Measurements from ENCODE around the gene MISP3.

Gene MISP3

GRCh38 chr19:14054721-14055120, 17.9 kb upstream of the MISP3 start:
- H3K36me3 ChIP-seq (replicated peaks; ENCODE audit: low read depth, low read length): peaks cover 15% of the 10 kb centered on the region
- no peak overlapping the region for H2AFZ ChIP-seq (ENCODE audit: low read depth, low read length)
- no peak overlapping the region for H3K4me3 ChIP-seq (ENCODE audit: low read length)
- H3K27ac ChIP-seq (ENCODE audit: low read length): no peak overlapping the region
- no peak overlapping the region for H3K9ac ChIP-seq (ENCODE audit: low read length)
- no peaks in the 10 kb centered on the region for H3K9me3 ChIP-seq (ENCODE audit: insufficient read depth, low read length)
- no peaks in the 10 kb centered on the region for H3K79me2 ChIP-seq (ENCODE audit: low read length)
- H4K20me1 ChIP-seq (ENCODE audit: insufficient read depth, low read length): no peaks in the 10 kb centered on the region
- TF ChIP-seq EZH2phosphoT487 (IDR thresholded peaks at IDR 0.05; ENCODE audit: low read depth) (no peak), CTCF (IDR thresholded peaks at IDR 0.05; ENCODE audit: low read depth, low read length) (no peak)
- H3K4me2 ChIP-seq (ENCODE audit: low read length): no peak overlapping the region
- H3K4me1 ChIP-seq (ENCODE audit: low read length): 0 out of 2 replicates have a peak, but pooled peaks cover 2% of the 10 kb centered on the region
- H3K27me3 ChIP-seq (ENCODE audit: low read depth, low read length): peaks cover 10% of the 10 kb centered on the region

DNA sequence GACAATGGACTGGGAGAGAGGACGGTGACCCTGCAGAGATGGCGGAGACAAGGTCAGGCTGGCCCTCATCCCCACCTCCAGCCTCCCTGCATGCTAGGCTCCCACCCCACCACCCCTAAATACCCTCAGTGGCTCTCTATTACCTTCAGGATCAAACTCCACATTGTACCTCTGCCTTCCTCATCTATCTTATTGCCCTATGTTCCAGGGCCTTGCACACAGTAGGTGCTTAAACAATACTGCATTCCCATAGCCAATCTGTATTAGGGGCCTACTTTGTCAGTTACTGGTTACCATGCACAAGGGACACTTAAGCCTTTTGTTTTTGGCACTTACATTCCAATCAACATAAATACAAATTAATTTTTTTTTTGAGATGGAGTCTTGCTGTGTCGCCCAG, 17.2 kb upstream of the MISP3 start:
- no peak overlapping the region for H2AFZ ChIP-seq (ENCODE audit: low read depth, low read length)
- 0 out of 2 replicates have a peak, but pooled peaks cover 2% of the 10 kb centered on the region for H3K4me1 ChIP-seq (ENCODE audit: low read length)
- H3K36me3 ChIP-seq (replicated peaks; ENCODE audit: low read depth, low read length): peaks cover 14% of the 10 kb centered on the region
- H3K4me2 ChIP-seq (ENCODE audit: low read length): no peak overlapping the region
- no peaks in the 10 kb centered on the region for H3K9me3 ChIP-seq (ENCODE audit: insufficient read depth, low read length)
- H4K20me1 ChIP-seq (ENCODE audit: insufficient read depth, low read length): no peaks in the 10 kb centered on the region
- H3K27ac ChIP-seq (ENCODE audit: low read length): no peak overlapping the region
- H3K79me2 ChIP-seq (ENCODE audit: low read length): no peaks in the 10 kb centered on the region
- peaks cover 15% of the 10 kb centered on the region for H3K27me3 ChIP-seq (ENCODE audit: low read depth, low read length)
- no peak for TF ChIP-seq CTCF (IDR thresholded peaks at IDR 0.05; ENCODE audit: low read depth, low read length)
- TF ChIP-seq EZH2phosphoT487 (IDR thresholded peaks at IDR 0.05; ENCODE audit: low read depth): no peak
- no peak overlapping the region for H3K4me3 ChIP-seq (ENCODE audit: low read length)
- H3K9ac ChIP-seq (ENCODE audit: low read length): no peak overlapping the region

DNA sequence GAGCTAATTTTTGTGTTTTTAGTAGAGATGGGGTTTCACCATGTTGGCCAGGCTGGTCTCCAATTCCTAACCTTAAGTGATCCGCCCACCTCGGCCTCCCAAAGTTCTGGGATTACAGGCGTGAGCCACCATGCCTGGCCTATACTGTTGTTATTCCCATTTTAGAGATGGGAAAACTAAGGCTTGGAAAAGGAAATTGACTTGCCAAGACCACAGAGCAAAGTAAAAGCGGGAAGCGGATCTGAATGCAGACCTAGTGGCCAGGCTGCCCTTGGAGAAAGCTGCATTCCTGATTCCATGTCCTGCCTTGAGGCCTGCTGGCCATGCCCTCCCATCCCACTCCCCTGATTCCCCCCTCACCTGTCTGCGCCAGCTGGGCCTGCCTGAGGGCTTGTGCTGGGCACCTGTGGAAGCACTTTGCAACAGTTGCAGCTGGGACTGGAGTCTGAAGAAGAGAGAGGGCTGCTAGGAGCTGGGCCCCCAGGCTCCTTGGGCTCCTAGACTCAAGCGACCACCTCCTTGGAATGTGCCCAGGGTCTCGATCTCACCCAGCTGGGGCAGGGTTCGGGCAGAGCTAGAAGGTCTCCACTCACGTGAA, 16.4 kb upstream of the MISP3 start:
- no peak for TF ChIP-seq EZH2phosphoT487 (IDR thresholded peaks at IDR 0.05; ENCODE audit: low read depth)
- H3K4me2 ChIP-seq (ENCODE audit: low read length): no peak overlapping the region
- H3K4me3 ChIP-seq (ENCODE audit: low read length): no peak overlapping the region
- H2AFZ ChIP-seq (ENCODE audit: low read depth, low read length): no peak overlapping the region
- H4K20me1 ChIP-seq (ENCODE audit: insufficient read depth, low read length): no peaks in the 10 kb centered on the region
- H3K36me3 ChIP-seq (replicated peaks; ENCODE audit: low read depth, low read length): peaks cover 11% of the 10 kb centered on the region
- no peak overlapping the region for H3K9ac ChIP-seq (ENCODE audit: low read length)
- H3K27ac ChIP-seq (ENCODE audit: low read length): no peak overlapping the region
- H3K4me1 ChIP-seq (ENCODE audit: low read length): 0 out of 2 replicates have a peak, but pooled peaks cover 2% of the 10 kb centered on the region
- no peaks in the 10 kb centered on the region for H3K79me2 ChIP-seq (ENCODE audit: low read length)
- H3K27me3 ChIP-seq (ENCODE audit: low read depth, low read length): peaks cover 19% of the 10 kb centered on the region
- H3K9me3 ChIP-seq (ENCODE audit: insufficient read depth, low read length): no peaks in the 10 kb centered on the region

DNA sequence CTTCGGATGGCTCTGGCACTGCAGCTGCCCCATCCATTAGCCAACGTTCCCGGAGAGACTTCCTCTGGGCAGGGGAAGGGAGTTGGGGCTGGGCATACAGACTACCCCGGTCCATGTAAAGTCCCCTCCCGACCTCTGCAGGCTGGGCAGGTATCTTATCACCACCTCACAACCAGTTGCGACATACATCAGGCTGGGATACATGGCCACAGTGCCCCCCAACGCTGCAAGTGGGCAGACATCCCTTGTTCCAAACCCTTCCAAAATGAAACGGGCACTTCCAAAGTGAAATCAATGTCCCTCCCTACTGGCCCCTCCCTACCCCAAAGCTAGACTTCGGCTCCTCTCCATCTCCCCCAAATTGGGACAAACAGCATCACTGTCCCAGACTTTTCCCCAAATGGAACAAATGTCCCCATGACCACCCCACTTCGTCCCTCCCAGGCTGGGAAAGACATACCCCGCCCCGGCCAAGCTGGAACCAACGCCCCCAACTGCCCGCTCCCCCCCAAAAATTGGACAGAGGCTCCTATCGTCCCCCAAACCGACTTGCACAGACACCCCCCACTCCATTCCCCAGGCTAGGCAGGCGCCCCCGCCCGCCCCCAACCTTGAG, 15.7 kb upstream of the MISP3 start:
- Histone ChIP-seq H4K20me1 (ENCODE audit: insufficient read depth, low read length) (no peaks in the 10 kb centered on the region), H3K4me2 (ENCODE audit: low read length) (no peak overlapping the region), H3K9me3 (ENCODE audit: insufficient read depth, low read length) (no peaks in the 10 kb centered on the region), H3K4me3 (ENCODE audit: low read length) (no peak overlapping the region), H3K4me1 (ENCODE audit: low read length) (0 out of 2 replicates have a peak, but pooled peaks cover 2% of the 10 kb centered on the region), H3K79me2 (ENCODE audit: low read length) (no peaks in the 10 kb centered on the region), H3K27me3 (ENCODE audit: low read depth, low read length) (peaks cover 26% of the 10 kb centered on the region), H2AFZ (ENCODE audit: low read depth, low read length) (no peak overlapping the region), H3K9ac (ENCODE audit: low read length) (no peak overlapping the region), H3K27ac (ENCODE audit: low read length) (no peak overlapping the region), H3K36me3 (replicated peaks; ENCODE audit: low read depth, low read length) (peaks cover 8% of the 10 kb centered on the region)
- TF ChIP-seq EZH2phosphoT487 (IDR thresholded peaks at IDR 0.05; ENCODE audit: low read depth): no peak
- no peak for TF ChIP-seq CTCF (IDR thresholded peaks at IDR 0.05; ENCODE audit: low read depth, low read length)

All from OCI-LY3 (cell line).